ENCODE measurements around the gene NLRP1. TPM values are rescaled to one million over a fixed set of nuclear protein-coding genes. Genes with fewer than 3 reads are reported as not detected.

Gene NLRP1
- total RNA-seq, 1 donor from 2014 or later, result 7.8 TPM

GRCh38 chr17:5502552-5502951, 81.8 kb downstream of the NLRP1 start:
- Mint-ChIP-seq H3K36me3 (ENCODE audit: low read depth, unreplicated experiment) (peaks cover 12% of the 10 kb centered on the region), H3K4me3 (ENCODE audit: unreplicated experiment) (peak overlapping the region; percentile 50), H3K4me1 (ENCODE audit: unreplicated experiment) (peaks cover 13% of the 10 kb centered on the region), H3K27me3 (ENCODE audit: unreplicated experiment) (peaks cover 11% of the 10 kb centered on the region), H3K27ac (ENCODE audit: unreplicated experiment) (no peak overlapping the region), H3K9me3 (ENCODE audit: unreplicated experiment) (no peaks in the 10 kb centered on the region)
- no peak for TF ChIP-seq CTCF (IDR thresholded peaks at IDR 0.05; ENCODE audit: unreplicated experiment)
- DNase-seq (ENCODE audit: low spot score), result no peak

GRCh38 chr17:5501685-5502084, 82.6 kb downstream of the NLRP1 start:
- no peak for TF ChIP-seq CTCF (IDR thresholded peaks at IDR 0.05; ENCODE audit: unreplicated experiment)
- Mint-ChIP-seq H3K27me3 (ENCODE audit: unreplicated experiment) (peaks cover 10% of the 10 kb centered on the region), H3K9me3 (ENCODE audit: unreplicated experiment) (no peaks in the 10 kb centered on the region), H3K4me3 (ENCODE audit: unreplicated experiment) (peak overlapping the region; percentile 68), H3K36me3 (ENCODE audit: low read depth, unreplicated experiment) (peaks cover 12% of the 10 kb centered on the region), H3K27ac (ENCODE audit: unreplicated experiment) (peak overlapping the region; percentile 15), H3K4me1 (ENCODE audit: unreplicated experiment) (peaks cover 13% of the 10 kb centered on the region)
- DNase-seq (ENCODE audit: low spot score), result no peak

- DNase-seq (ENCODE audit: low spot score), result peak; percentile 93
- Mint-ChIP-seq H3K27me3 (ENCODE audit: unreplicated experiment) (peaks cover 10% of the 10 kb centered on the region), H3K4me1 (ENCODE audit: unreplicated experiment) (peaks cover 13% of the 10 kb centered on the region), H3K36me3 (ENCODE audit: low read depth, unreplicated experiment) (peaks cover 12% of the 10 kb centered on the region), H3K27ac (ENCODE audit: unreplicated experiment) (no peak overlapping the region), H3K9me3 (ENCODE audit: unreplicated experiment) (no peaks in the 10 kb centered on the region), H3K4me3 (ENCODE audit: unreplicated experiment) (peak overlapping the region; percentile 92)
- no peak for TF ChIP-seq CTCF (IDR thresholded peaks at IDR 0.05; ENCODE audit: unreplicated experiment)
Measured at GRCh38 chr17:5500589-5501391, 83.5 kb downstream of the NLRP1 start.

GRCh38 chr17:5500247-5500588, 84.1 kb downstream of the NLRP1 start:
- Mint-ChIP-seq H3K4me3 (ENCODE audit: unreplicated experiment) (peak overlapping the region; percentile 92), H3K4me1 (ENCODE audit: unreplicated experiment) (peaks cover 13% of the 10 kb centered on the region), H3K27ac (ENCODE audit: unreplicated experiment) (no peak overlapping the region), H3K27me3 (ENCODE audit: unreplicated experiment) (peaks cover 10% of the 10 kb centered on the region), H3K36me3 (ENCODE audit: low read depth, unreplicated experiment) (peaks cover 12% of the 10 kb centered on the region), H3K9me3 (ENCODE audit: unreplicated experiment) (no peaks in the 10 kb centered on the region)
- TF ChIP-seq CTCF (IDR thresholded peaks at IDR 0.05; ENCODE audit: unreplicated experiment), result no peak
- DNase-seq (ENCODE audit: low spot score), result no peak

- DNase-seq (ENCODE audit: low spot score), result peak; percentile 28
- Mint-ChIP-seq H3K9me3 (ENCODE audit: unreplicated experiment) (no peaks in the 10 kb centered on the region), H3K27me3 (ENCODE audit: unreplicated experiment) (peaks cover 10% of the 10 kb centered on the region), H3K27ac (ENCODE audit: unreplicated experiment) (no peak overlapping the region), H3K4me3 (ENCODE audit: unreplicated experiment) (no peak overlapping the region), H3K4me1 (ENCODE audit: unreplicated experiment) (peaks cover 13% of the 10 kb centered on the region), H3K36me3 (ENCODE audit: low read depth, unreplicated experiment) (peaks cover 12% of the 10 kb centered on the region)
- no peak for TF ChIP-seq CTCF (IDR thresholded peaks at IDR 0.05; ENCODE audit: unreplicated experiment)
Measured at GRCh38 chr17:5499476-5500231, 84.7 kb downstream of the NLRP1 start.

All from endothelial cell (in vitro differentiated cells).